Endothelial cell (in vitro differentiated cells): Measurements from ENCODE around the gene PLAC9. TPM values are rescaled to one million over a fixed set of nuclear protein-coding genes. Genes with fewer than 3 reads are reported as not detected.

Experiments used
- DNase-seq: peaks from one replicate; pipeline ENCODE4 v3.0.0; 2021; ENCODE audit warnings: low spot score
- H3K27ac Mint-ChIP-seq: one replicate; pipeline ENCODE4 v1.8.0; 2021; ENCODE audit warnings: mixed read lengths, inconsistent platforms; ENCODE audit not compliant: unreplicated experiment
- H3K27me3 Mint-ChIP-seq: one replicate; pipeline ENCODE4 v1.8.0; 2021; ENCODE audit warnings: mild to moderate bottlenecking, moderate library complexity, mixed read lengths, inconsistent platforms; ENCODE audit not compliant: unreplicated experiment
- H3K36me3 Mint-ChIP-seq: one replicate; pipeline ENCODE4 v1.8.0; 2021; ENCODE audit warnings: mild to moderate bottlenecking, low read depth, mixed read lengths, inconsistent platforms; ENCODE audit not compliant: unreplicated experiment
- H3K4me1 Mint-ChIP-seq: one replicate; pipeline ENCODE4 v1.8.0; 2021; ENCODE audit warnings: mild to moderate bottlenecking, mixed read lengths, inconsistent platforms; ENCODE audit not compliant: unreplicated experiment
- H3K4me3 Mint-ChIP-seq: one replicate; pipeline ENCODE4 v1.8.0; 2021; ENCODE audit warnings: mild to moderate bottlenecking, mixed read lengths, inconsistent platforms; ENCODE audit not compliant: unreplicated experiment
- H3K9me3 Mint-ChIP-seq: one replicate; pipeline ENCODE4 v1.8.0; 2021; ENCODE audit warnings: mixed read lengths, inconsistent platforms; ENCODE audit not compliant: unreplicated experiment
- CTCF ChIP-seq: fragments of 200-600 bp; sonication (generic); IDR thresholded peaks from one replicate; pipeline ENCODE4 v1.5.0; 2021; ENCODE audit warnings: antibody characterized with exemption; ENCODE audit not compliant: unreplicated experiment
- total RNA-seq: library from RNA; stranded (reverse); fragmentation: NEBNext Ultra II Directional; extraction: Animal tissue kit (Norgen Biotek cat#: 25700); gene quantifications from one replicate; pipeline ENCODE4 v1.2.1, GENCODE V29; 2021; ENCODE audit not compliant: unreplicated experiment

Gene PLAC9
- total RNA-seq, 1 donor from 2014 or later = not detected

GRCh38 chr10:80153460-80153859 is 20.9 kb downstream of the PLAC9 start:
- Mint-ChIP-seq H3K27me3 (peaks cover 11% of the 10 kb centered on the region), H3K4me1 (peaks cover 3% of the 10 kb centered on the region), H3K36me3 (peaks cover 36% of the 10 kb centered on the region), H3K4me3 (no peak overlapping the region), H3K9me3 (no peaks in the 10 kb centered on the region), H3K27ac (no peak overlapping the region)
- TF ChIP-seq CTCF = no peak
- no peak for DNase-seq

- DNase-seq = no peak
- TF ChIP-seq CTCF = no peak
- Mint-ChIP-seq H3K9me3 (no peaks in the 10 kb centered on the region), H3K27ac (no peak overlapping the region), H3K27me3 (peaks cover 13% of the 10 kb centered on the region), H3K4me1 (peaks cover 9% of the 10 kb centered on the region), H3K36me3 (peaks cover 47% of the 10 kb centered on the region), H3K4me3 (peak overlapping the region; percentile 30)
These were observed 22.1 kb downstream of the PLAC9 start for GRCh38 chr10:80154626-80154977.

GRCh38 chr10:80154978-80155695 is 22.6 kb downstream of the PLAC9 start:
- Mint-ChIP-seq H3K27me3 (peaks cover 14% of the 10 kb centered on the region), H3K9me3 (no peaks in the 10 kb centered on the region), H3K27ac (no peak overlapping the region), H3K36me3 (peaks cover 53% of the 10 kb centered on the region), H3K4me1 (peaks cover 9% of the 10 kb centered on the region), H3K4me3 (peak overlapping the region; percentile 30)
- TF ChIP-seq CTCF = no peak
- no peak for DNase-seq

GRCh38 chr10:80155696-80156215 is 23.2 kb downstream of the PLAC9 start:
- H3K27ac Mint-ChIP-seq = no peak overlapping the region
- peaks cover 13% of the 10 kb centered on the region for H3K27me3 Mint-ChIP-seq
- peaks cover 56% of the 10 kb centered on the region for H3K36me3 Mint-ChIP-seq
- H3K4me1 Mint-ChIP-seq = peaks cover 9% of the 10 kb centered on the region
- H3K4me3 Mint-ChIP-seq = peak overlapping the region; percentile 31
- no peak for TF ChIP-seq CTCF
- H3K9me3 Mint-ChIP-seq = no peaks in the 10 kb centered on the region
- DNase-seq = no peak

- Mint-ChIP-seq H3K27ac (no peak overlapping the region), H3K4me3 (peak overlapping the region; percentile 31), H3K4me1 (peaks cover 9% of the 10 kb centered on the region), H3K27me3 (peaks cover 16% of the 10 kb centered on the region), H3K9me3 (no peaks in the 10 kb centered on the region), H3K36me3 (peaks cover 59% of the 10 kb centered on the region)
- no peak for DNase-seq
- no peak for TF ChIP-seq CTCF
These were observed 23.7 kb downstream of the PLAC9 start for GRCh38 chr10:80156216-80156615.
